22Rv1 (cell line): ENCODE measurements around the gene AREL1.

Experiments
- CTCF ChIP-seq: fragments of 450-650 bp; IDR thresholded peaks from 2 replicates; pipeline ENCODE4 v1.5.1; 2017; ENCODE audit warnings: mild to moderate bottlenecking
- ZFX ChIP-seq: fragments of 450-650 bp; IDR thresholded peaks from 2 replicates; pipeline ENCODE4 v1.6.1; 2017; ENCODE audit warnings: antibody characterized with exemption, borderline replicate concordance

- no peak for TF ChIP-seq CTCF
- no peak for TF ChIP-seq ZFX
These were observed 63.7 kb downstream of the AREL1 start for GRCh38 chr14:74649167-74649566.
